ENCODE measurements around the gene PRR7.

The PRR7 gene

DNA sequence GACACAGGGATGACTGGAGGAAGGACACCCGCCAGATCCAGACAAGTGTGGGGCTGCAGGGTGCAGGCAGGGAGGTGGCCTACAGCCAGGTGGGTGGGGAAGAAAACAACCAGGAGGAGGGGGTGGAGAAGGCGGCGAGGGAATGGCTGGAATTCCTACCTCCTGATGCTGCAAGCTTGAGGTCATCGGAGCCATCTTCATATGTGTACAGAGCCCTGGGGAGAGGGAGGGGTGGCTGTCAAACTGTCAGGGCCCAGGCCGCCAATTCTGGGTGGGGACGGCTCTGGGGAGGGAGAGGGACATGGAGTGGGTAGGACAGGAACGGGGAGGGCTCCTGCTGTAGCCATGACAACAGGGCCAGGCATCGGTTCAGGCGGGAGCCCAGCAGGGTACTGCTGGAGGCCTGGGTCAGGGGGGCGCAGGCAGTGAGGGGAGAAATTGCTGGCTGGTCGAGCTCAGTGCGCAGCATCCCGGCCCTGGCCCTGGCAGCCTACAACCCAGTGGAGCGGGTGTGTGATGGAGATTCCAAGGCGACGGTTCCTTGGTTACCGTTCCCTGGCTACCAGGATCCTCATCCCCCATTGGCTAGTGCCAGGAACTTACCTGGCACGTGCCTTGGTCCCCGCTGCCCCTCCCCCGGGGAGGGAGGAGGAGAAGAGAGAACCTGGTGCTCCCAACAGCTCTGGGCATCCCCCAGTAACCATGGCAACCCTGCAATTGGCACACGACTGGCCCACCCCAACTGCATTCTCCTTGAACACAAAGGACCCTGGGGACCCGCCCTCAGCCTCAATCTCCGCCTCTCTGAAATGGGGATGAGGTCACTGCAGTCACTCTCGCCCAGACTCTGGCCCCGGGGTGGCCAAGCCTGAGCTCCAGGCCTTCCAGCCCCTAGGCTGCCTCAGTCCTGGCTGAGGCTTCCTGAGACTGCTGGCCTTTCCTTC is 22.3 kb downstream of the PRR7 start:
- TF ChIP-seq, protein P1, sequence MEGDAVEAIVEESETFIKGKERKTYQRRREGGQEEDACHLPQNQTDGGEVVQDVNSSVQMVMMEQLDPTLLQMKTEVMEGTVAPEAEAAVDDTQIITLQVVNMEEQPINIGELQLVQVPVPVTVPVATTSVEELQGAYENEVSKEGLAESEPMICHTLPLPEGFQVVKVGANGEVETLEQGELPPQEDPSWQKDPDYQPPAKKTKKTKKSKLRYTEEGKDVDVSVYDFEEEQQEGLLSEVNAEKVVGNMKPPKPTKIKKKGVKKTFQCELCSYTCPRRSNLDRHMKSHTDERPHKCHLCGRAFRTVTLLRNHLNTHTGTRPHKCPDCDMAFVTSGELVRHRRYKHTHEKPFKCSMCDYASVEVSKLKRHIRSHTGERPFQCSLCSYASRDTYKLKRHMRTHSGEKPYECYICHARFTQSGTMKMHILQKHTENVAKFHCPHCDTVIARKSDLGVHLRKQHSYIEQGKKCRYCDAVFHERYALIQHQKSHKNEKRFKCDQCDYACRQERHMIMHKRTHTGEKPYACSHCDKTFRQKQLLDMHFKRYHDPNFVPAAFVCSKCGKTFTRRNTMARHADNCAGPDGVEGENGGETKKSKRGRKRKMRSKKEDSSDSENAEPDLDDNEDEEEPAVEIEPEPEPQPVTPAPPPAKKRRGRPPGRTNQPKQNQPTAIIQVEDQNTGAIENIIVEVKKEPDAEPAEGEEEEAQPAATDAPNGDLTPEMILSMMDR (IDR thresholded peaks at IDR 0.05; ENCODE audit: low read length, missing control alignments) = no peak
- H3K4me3 ChIP-seq (replicated peaks; ENCODE audit: low read depth, low read length) = no peak overlapping the region
- DNase-seq (ENCODE audit: low read depth) = no peak

GRCh38 chr5:177469750-177470525 is 23.3 kb downstream of the PRR7 start:
- no peak for DNase-seq (ENCODE audit: low read depth)
- TF ChIP-seq, protein P1 (IDR thresholded peaks at IDR 0.05; ENCODE audit: low read length, missing control alignments) = no peak
- no peak overlapping the region for H3K4me3 ChIP-seq (replicated peaks; ENCODE audit: low read depth, low read length)

DNA sequence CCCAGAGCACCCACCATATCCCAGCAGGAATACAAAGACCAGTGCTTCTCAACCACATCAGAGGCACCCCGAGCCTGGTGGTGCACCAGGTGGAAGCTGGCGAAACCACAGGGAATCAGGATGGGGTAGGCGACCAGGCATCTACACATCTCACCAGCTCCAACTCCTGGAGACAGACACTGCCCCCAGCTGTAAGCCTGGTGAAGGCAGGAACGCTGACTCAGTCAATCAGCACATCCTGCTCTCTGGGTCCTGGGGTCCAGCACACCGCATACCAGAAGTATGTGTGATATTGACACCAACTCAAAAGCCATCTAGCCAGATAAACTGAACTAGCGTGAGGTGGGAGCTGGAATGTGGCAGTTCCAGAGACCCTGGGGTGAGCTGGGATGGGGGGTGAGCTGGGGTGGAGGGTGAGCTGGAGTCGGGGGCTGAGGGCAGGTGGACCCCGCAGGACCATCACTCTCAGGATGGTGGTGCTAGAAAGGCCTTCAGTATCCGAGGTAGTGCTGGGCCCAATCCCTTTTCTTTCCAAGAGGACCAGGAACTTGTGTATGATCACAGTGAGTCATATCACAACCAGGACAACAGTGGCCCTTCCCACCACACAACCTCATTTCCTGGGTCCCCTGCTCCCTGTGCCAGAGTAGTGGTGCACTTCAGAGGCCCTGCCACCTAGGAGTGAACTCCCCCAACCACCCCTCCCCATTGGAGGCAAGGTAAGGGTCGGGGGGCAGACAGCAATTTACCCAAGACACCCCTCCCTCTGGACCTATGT is 24.3 kb downstream of the PRR7 start:
- no peak for DNase-seq (ENCODE audit: low read depth)
- TF ChIP-seq, protein P1 (IDR thresholded peaks at IDR 0.05; ENCODE audit: low read length, missing control alignments) = no peak
- peak overlapping the region; percentile 77 for H3K4me3 ChIP-seq (replicated peaks; ENCODE audit: low read depth, low read length)

GRCh38 chr5:177471610-177472356 is 25.2 kb downstream of the PRR7 start:
- TF ChIP-seq, protein P1 (IDR thresholded peaks at IDR 0.05; ENCODE audit: low read length, missing control alignments) = no peak
- H3K4me3 ChIP-seq (replicated peaks; ENCODE audit: low read depth, low read length) = peak overlapping the region; percentile 77
- DNase-seq (ENCODE audit: low read depth) = peak; percentile 57

GRCh38 chr5:177472460-177473442 is 26.1 kb downstream of the PRR7 start:
- peak overlapping the region; percentile 77 for H3K4me3 ChIP-seq (replicated peaks; ENCODE audit: low read depth, low read length)
- no peak for DNase-seq (ENCODE audit: low read depth)

More at GRCh38 chr5:177472460-177473442, 26.1 kb downstream of the PRR7 start:
- TF ChIP-seq, protein P1 (IDR thresholded peaks at IDR 0.05; ENCODE audit: low read length, missing control alignments) = no peak

All from fibroblast of pulmonary artery (primary cell).